Endothelial cell of hepatic sinusoid (primary cell): ENCODE measurements around the gene DRC1.

ENCODE experiments used
- in situ Hi-C: cut with HindIII; loops from 2 replicates; pipeline ENCODE4 v1.10.0; 2017; ENCODE audit warnings: low sequenced_read_pairs

DRC1 gene

DNA sequence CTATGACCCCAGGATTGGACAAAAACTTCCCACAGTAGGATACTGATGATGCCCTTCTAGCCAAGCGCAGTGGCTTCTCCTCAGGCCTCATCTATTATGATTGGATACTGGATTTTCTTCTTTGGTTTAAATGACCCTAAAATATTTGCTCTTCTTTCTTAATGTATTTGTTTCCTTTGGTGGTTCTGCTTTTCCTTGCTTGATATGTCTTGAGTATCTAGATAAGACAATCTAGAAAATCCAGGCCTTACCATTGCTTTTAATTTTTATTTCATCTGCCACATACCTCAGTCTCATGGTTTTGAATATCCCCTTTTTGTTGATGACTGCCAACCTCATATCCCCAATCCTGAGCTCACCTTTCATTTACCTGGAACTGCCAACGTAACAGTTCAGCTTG is 40.6 kb downstream of the DRC1 start:
- in situ Hi-C loops = no loop called here

GRCh38 chr2:26442707-26443106 is 41.0 kb downstream of the DRC1 start:
- in situ Hi-C loops = no loop called here

DNA sequence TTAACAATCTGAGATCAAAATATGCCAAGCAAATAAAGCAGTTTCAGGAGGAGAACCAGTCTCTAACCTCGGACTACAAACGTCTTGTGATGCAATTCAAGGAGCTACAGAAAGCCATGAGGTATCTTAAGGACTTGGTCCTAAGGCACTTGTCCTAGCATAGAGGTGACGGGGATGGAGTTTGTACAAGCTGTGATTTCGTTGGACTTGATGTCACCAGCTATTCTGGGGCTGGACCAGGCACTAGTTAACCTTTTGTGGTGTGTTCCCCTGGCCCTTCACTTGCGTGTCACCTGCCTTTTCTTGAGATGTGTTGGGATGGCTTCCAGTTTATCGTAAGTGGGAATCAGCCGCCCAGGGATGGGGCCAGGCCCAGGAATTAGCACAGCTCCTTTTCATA is 42.5 kb downstream of the DRC1 start:
- in situ Hi-C loops = no loop called here

GRCh38 chr2:26448651-26449050 is 46.9 kb downstream of the DRC1 start:
- in situ Hi-C loops = no loop called here

- in situ Hi-C loops = no loop called here
These were observed 47.7 kb downstream of the DRC1 start for GRCh38 chr2:26449278-26450030.

- in situ Hi-C loops = no loop called here
These were observed 48.4 kb downstream of the DRC1 start for GRCh38 chr2:26450031-26450635.

DNA sequence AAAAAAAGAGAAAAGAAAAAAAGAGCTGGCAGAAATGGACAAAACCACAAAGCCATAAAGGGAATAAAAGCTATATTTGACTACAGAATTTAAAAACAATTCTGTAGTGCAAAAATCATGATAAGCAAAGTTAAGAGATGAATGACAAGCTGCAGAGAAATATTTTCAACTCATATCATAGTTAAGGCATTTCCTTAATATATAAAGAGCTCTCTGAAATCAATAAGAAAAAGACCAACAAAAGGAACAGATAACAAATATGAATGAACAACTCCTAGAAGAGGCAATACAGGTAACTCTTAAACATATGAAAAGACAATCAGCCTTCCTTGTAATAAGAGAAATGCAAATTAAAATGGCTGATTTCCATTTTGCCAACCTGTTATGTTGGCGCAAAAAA is 50.0 kb downstream of the DRC1 start:
- in situ Hi-C loops = no loop called here

- in situ Hi-C loops = no loop called here
These were observed 52.0 kb downstream of the DRC1 start for GRCh38 chr2:26453421-26454329.

- in situ Hi-C loops = loop anchor here (5.0 kb wide), 1 partner anchor 43 kb away; no protein-coding TSS in a partner anchor
These were observed 52.9 kb downstream of the DRC1 start for GRCh38 chr2:26454561-26455001.

GRCh38 chr2:26455037-26455669 is 53.4 kb downstream of the DRC1 start:
- in situ Hi-C loops = loop anchor here (5.0 kb wide), 1 partner anchor 42 kb away; no protein-coding TSS in a partner anchor

DNA sequence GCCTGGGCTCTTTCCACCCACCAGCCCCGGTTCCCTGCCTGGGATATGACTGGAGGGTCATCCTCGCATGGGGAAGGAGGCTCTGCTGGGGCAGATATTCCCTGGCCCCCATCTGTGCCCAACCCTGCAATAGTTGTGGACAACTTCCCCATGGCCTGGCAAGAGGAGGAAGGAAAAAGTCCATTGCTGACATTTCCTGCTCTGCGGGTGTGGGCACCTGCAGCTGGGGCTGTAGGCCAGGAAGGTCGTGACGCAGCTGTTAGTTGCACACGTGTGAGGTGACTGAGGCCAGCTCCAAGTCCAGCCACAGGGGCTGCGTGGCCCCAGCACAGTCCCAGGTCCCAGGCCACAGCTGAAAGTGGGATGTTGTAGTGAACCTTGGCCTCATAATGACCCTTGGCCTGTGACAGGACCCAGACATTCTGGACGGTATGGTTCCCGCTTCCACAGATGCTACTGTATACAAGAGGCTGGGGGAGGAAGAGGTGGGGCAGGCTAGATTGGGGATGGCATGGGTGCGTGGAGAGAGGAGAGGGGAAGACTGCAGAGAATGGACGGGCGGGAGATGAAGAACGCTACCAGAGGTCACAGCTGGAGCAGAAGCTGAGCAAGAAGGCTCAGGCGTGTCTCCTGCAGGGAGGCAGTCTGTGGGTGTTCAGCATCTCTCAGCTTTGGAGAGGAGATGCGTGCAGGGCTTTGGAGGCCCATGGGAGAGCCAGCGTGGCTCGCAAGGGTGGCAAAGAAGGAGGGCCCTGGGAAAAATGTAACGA is 54.1 kb downstream of the DRC1 start:
- in situ Hi-C loops = loop anchor here (5.0 kb wide), 1 partner anchor 41 kb away; no protein-coding TSS in a partner anchor

GRCh38 chr2:26456440-26457250 is 54.9 kb downstream of the DRC1 start:
- in situ Hi-C loops = loop anchor here (5.0 kb wide), 1 partner anchor 41 kb away; no protein-coding TSS in a partner anchor

- in situ Hi-C loops = loop anchor here (5.0 kb wide), 1 partner anchor 40 kb away; no protein-coding TSS in a partner anchor
These were observed 55.5 kb downstream of the DRC1 start for GRCh38 chr2:26457251-26457666.

DNA sequence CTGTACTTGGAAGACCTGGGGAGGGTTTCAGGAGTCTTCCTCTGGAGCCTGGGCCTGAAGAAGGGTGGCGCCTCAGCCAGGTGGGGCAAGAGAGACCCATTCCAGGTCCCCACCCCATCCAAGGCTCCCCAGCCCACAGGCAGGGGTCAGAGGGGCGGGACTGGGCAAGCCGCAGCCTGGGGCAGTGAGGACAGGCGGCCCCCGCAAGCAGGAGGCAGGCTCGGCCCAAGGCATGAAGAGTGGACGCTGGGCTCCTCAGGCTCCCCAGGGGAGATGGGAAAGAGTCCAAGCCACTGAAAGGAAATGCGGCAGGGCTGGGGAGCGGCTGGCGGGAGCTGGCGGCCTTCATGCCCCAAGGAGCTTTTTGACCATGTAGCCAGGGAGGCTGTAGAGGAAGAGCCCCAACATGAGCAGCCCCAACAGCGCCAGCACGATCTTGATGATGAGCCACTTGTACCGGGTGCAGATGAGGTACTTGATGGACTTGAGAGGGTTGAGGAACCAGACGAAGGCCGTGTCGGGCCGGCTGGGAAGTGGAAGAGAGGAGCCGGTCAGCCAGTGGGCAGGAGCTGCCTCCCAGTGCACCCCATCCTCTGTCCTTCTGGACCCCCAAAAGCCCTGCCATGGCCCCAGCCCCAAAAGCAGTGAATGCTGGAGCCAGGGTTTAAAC is 56.1 kb downstream of the DRC1 start:
- in situ Hi-C loops = loop anchor here (5.0 kb wide), 1 partner anchor 39 kb away; no protein-coding TSS in a partner anchor

DNA sequence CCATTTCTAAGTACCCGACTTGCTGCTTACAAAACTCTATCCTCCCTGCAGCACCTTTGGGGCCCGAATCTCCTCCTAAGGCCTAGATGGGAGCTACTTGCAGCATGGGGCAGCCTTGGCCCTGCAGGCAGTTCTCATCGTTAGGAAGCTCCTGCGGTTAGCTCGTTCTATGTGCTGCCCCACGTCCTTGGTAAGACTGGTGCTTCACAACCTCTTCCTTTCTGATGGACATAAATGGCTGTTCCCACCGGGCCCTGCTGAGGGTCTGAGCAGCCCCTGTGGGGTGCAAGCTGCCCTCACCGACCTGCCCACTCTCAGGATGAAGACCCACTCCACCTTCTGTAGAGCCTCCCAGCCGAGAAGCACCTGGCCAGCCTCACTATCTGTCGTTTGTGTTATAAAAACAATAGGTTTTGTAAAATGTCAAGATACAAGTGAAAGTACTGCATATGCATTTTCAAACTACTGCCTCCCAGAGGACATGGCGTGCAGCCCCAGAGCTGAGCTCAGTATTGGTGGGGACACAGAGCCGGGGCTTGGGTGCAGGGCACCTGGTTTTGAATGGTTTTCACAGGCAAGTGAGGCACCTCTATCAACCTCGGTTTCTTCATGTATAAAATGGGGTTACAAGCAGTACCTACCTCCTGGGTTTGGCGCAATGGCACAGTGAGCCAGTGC is 56.8 kb downstream of the DRC1 start:
- in situ Hi-C loops = loop anchor here (5.0 kb wide), 1 partner anchor 39 kb away; no protein-coding TSS in a partner anchor

GRCh38 chr2:26459991-26460612 is 58.4 kb downstream of the DRC1 start:
- in situ Hi-C loops = loop anchor here (5.0 kb wide), 1 partner anchor 37 kb away; no protein-coding TSS in a partner anchor

DNA sequence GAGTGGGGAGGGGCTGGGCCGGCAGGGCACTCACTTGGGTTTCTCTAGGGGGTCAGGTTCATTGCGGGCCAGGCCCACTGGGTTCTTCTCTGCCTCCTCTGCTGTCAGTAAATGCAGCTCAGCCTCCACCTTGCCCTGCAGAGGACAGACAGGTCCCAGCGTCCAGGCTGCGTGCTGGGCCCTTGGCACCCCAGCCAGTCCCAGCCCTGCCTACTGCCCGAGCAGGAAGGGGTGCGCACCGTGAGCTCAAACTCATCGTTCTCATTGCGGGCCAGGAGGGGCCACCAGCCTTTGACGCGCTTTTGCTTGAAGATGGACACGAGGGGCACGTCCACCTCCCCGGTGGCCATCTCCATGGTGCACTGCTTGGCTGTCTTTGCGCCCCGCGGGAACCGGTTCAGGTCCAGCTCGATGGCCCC is 58.9 kb downstream of the DRC1 start:
- in situ Hi-C loops = no loop called here
